NOMO-1 (cell line): ENCODE data around the gene C2orf80.
A peak's percentile ranks its signal among the peaks of the same experiment; 100 is the strongest.
"Not testable (repeated sequence)": the region's sequence is repeated elsewhere in the genome, so short reads cannot be mapped to it uniquely, and the experiment has no call there.

Source experiments
- DNase-seq, 2 experiments: peaks; one replicate each; lab custom pipeline; 2025; ENCODE audit not compliant: unreplicated experiment in 2 of 2; lab: John Stamatoyannopoulos, UW

C2orf80 gene

DNA sequence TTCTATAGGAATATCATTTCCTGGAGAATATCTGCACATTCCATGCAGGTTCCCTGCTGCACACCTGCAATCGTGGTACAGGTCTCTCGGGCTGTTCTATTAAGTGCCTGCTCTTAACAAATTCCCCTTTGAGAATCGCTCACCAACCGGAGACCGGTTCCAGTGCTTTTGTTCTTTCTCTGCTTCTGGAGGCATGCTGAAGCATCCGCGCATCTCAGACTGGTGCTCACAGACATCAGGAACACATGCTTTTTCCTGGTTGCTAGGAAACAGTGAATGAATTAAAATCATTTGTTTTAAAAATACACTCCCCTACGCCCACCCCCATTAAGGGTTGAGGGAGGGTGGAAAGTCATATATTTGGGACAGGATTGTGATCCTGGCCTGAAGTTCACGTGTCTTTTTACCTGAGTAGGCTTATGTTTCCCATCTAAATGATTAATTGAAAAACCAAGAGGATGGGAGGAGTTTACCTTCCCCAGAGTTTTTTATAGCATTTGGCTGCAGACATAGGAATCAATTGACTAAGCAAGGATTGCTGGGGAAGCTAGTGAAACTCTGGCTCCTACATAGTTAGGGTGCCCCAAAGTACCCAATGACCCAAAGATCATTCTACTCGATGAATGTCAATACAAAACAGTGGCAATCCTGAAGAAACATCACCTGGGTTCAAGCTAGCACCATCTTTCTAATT, at the start of gene C2orf80:
TSS of gene C2orf80 (minus strand) at position 221 of the 694 bp plus-strand sequence. CDS start 3,044 bp downstream, outside the sequence.
- no peak for DNase-seq

DNA sequence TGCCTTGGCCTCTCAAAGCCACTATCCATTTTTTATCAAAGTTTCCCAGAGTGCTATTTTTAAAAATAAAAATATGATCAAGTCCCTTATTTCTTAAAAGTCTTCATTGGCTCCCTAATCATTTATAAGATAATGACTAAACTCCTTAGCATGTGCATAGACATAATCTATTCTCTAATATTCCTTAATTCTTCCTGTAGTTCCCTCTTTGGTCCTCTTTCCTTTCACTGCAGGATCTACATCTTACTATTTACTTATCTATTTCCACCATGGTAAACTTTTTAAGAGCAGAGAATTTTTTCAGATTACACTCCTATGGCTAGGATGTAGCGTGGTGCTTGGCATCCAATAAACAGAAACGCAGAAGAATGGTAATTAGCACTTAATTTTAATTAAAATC, 46.0 kb upstream of the C2orf80 start:
- no peak for DNase-seq

DNA sequence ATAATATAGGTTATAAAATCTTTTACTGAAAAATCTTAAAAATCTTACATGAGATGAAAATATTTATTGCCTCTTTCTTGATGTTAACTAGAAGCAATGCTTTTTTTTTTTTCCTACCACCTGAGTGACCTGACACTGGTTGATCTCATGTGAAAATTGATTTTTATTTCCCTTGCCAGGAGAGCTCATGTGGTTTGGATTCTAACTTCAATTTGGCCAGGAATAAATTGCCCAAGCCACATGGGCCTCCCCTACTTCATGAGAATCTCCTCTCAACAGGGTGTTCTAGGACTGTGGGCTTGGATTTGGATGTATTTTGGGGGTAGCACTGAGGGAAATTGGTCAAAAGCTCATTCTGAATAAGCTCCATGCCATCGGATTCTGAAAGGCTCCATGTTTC, 45.0 kb upstream of the C2orf80 start:
- DNase-seq: no peak

DNA sequence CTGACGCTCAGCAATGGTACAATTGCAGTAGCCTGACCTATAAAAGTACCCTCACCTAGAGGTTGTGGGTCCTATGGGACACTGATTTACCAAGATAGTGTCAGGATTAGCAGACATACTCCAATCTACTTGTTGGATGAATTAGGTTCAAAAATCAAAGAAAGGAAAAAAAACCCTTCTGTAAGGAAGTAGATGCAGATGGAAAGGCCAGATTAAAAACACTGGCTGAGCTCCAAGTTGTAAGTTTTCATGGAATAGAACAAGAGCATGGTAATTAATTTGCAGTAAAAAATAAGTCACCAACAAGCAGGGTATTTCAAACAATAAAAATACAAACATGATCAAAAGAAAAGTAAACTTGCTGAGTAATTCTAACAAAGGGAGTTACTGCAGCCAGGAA, 38.6 kb upstream of the C2orf80 start:
- no peak for DNase-seq

DNA sequence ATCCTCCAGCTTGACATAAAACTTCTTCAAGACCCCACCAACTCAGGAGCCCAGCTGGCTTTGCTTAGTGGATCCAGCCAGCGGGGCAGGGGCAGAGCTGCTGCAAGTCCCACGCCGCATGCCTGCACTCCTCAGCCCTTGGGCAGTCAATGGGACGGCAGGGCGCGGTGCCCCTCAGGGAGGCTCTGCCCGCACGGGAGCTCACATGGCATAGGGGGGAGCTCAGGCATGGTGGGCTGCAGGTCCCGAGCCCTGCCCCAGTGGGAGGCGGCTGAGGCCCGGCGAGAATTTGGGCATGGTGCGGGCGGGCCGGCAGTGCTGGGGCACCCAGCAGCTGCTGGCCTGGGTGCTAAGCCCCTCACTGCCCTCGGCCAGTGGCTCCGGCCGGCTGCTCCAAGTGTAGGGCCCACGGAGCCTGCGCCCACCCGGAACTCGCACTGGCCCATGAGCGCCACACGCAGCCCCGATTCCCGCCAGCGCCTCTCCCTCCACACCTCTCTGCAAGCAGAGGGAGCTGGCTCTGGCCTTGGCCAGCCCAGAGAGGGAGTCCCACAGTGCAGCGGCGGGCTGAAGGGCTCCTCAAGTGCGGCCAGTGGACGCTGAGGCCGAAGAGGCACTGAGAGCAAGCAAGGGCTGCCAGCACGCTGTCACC, 37.9 kb upstream of the C2orf80 start:
- DNase-seq: no peak

DNA sequence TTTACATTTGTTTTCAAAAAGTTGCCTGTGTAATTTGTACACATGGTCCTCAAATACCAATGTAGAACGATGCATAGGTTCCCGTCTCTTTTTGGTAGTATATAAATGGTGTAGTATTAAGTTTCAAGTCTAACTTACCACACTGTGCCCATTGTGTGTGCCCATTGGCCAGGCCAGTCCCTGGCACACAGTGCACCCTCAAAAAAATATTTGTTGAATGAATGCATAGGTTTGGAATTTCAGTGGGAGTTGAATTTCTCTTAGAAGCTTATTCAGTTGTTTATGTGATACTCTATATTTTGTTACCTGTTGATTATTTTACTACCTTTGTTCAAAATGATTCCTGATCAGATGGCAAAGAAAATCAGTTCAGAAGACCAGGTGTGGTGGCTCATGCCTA, 35.0 kb upstream of the C2orf80 start:
- DNase-seq: no peak

DNA sequence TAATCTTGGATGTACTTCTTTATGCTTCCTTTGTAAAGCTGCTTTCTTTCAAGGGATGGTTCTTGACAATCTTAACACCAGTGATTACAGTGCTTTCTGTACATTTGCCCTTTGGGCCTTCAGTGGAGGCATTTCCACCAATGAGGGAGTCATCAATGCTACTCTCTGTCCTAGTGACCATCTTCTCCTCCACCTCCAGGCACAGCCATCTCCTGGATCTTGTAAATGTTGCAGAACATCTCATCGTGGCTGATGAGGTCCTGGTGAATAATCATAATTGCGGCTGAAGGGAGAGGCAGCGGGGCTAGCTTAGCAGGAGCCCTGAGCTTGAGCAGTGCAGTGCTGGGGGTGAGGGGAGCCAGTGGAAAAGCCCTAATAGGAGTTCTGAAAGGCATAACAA, 32.5 kb upstream of the C2orf80 start:
- DNase-seq: no peak

DNA sequence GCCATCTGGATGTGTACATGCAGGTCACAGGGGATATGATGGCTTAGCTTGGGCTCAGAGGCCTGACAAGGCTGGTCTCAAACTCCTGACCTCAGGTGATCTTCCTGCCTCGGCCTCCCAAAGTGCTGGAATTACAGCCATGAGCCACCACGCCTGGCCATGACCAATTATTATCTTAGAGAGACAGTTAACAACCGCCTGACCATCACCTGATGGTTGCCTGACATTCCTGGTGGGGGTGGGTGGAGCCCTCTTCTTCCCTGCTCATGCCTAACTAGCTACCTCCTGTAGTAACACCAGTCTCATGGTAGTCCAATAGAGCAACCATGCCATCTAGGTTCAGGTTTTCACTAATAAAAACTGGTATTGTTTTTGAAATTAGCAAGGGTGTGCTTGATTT, 32.0 kb upstream of the C2orf80 start:
- not testable (repeated sequence) for DNase-seq

DNA sequence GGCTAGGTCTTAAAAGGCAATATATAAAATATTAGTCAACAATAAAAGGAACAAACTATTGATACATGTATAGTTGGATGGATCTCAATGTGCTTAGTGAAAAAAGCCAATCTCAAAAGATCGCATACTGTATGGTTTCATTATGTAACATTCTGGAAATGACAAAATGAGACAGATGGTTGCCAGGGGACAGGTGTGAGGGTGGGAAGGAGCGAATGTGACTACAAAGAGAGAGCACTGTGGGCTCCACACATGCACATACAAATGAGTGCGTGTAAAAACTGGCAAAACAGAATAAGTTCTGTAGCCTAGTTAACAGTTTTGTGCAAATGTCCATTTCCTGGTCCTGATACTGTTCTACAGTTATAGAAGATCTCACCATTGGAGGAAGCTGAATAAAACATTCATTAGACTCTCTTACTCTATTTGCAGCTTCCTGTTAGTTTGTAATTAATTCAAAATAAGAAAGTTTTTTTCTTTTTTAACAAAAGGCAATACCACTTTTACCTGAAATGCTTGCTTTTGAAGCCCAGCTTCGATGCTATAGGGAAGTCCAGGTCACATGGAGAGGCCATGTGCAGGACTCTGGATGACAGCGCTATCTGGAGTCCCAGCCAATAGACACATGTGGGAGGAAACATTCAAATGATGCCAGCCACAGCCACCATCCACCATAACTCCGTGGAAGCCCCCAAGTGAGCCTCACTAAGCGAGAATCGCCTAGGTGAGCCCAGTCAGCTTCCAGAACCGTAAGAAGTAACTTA, 21.0 kb upstream of the C2orf80 start:
- no peak for DNase-seq

DNA sequence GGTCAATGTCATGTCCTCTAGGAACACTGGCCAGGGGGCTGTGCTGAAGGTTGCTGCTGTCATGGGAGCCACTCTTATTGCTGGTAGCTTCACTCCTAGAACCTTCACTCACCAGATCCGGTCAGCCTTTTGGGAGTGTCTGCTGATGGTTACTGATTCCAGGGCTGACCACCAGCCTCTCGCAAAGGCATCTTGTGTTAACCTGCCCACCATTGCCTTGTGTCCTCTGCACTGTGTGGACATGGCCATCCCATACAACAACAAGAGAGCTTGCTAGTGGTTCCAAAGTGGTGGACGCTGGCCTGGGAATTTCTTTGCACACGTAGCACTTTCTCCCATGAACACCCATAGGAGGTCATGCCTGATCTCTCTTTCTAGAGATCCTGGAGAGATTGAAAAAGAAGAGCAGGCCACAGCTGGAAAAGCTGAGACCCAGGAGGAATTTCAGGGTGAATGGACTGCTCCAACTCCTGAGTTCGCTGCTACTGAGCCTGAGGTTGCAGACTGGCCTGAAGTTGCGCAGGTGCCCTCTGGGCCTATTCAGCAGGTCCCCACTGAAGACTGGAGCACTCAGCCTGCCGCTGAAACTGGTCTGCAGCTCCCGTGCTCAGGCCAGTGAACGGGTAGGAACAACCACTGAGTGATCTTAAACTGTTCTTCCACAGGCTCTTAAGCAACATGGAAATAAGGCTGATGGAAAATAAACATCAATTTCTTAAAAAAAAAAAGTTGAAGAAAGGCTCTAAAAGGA, 18.7 kb upstream of the C2orf80 start:
- DNase-seq: no peak

DNA sequence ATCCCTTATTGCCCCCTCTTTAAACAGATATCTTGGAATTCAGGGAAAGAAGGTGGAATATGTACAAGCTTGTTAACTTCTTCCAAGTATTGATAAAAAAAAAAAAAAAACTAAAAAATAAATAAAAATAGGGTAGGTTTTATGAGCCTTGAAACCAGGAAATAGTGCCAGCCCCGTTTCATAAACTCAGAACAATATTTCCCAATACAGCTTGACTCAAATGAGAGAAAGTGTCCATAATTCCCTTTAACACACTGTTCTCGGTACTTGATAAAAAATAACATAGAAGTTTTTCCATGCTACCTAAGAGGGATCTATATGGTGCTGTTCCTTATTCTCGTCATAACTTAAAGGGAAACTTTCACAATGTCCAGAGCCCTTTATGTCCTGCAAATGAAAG, 17.9 kb upstream of the C2orf80 start:
- DNase-seq: no peak

DNA sequence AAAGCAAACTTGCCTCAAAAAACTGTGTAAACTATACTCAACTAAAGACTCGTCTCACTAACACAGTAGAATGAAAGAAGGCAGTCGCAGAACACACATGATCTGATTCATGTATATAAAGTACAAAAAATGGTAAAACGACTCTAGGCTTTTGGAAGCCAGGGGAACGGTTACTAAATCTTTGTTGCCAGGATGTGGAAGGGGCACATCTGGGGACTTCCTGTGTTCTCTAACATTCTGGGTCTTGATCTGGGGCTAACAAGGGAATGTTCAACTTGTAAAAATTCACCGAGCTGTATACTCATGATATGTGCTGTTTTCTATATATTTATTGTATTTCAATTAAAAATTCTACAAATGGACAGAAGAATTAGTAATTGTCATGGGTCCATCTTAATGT, 14.3 kb upstream of the C2orf80 start:
- DNase-seq: no peak

DNA sequence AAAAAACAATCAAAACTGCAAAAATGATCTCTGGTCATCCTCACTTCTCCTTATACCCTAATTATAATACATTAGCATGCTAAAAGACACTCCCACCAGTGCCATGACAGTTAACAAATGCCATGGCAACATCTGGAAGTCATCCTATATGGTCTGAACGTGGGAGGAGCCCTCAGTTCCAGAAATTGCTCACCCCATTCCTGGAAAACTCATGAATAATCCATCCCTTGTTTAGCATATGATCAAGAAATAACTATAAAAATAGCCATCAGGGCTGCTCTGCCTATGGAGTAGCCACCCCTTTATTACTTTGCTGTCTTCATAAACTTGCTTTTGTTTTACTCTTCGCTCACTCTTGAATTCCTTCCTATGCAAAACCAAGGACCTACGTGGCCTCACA, 5.7 kb upstream of the C2orf80 start:
- DNase-seq: no peak

DNA sequence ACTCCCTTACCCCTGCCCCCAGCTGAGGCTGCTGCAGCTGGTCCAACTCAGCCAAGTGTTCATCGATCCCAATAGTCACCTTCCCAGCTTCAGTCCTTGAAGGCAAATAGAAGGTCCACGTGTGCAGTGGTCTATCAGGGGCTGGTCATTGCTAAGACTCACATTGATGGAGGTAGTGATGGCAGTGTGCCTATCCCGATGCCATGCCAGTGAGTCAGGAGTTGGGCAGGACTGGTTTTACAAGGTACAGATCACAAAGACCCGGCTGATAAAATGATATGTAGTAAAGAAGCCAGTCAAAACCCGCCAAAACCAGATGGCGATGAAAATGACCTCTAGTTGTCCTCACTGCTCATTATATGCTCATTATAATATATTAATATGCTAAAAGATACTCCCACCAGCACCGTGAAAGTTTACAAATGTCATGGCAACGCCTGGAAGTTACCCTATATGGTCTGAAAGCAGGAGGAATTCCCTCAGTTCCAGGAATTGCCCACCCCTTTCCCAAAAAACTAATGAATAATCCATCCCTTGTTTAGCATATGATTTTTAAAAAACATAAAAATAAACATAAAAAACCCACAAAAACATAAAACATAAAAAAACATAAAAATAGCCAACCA, 2.9 kb upstream of the C2orf80 start:
- DNase-seq: no peak

DNA sequence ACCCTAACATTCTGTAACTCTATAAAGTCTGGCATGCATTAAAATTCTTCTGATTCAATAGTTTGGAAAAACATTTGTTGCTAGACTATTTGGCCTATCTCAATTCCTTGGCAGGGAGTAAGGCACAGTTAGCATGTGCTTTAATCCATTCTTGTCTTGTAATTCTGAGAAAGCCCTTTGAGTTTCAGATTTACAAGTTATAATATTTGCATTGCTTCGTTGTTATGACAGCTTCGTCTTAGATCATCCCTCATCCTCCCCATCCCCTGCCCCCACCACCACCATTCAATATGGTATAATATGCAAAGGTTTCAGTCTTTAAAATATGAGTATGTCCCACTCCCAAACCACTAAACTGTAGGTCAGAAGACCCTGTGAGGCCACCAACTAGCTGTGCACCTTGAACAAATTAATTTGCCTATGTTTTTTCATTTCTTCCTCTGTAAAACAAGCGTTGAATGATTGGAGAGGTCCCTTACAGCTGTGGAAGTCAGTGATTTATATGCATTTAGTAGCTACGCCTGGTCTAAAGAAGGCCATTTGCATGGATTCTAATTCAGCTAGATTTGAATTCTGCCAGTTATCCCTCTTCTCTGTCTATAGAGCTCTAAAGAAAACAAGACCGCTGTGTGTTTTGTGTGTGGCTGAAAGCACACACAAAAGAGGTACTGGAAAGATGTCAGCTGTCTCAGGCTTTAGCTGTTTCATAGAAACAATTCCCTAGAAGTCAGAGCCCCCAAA, 591 bp downstream of the C2orf80 start:
- no peak for DNase-seq

DNA sequence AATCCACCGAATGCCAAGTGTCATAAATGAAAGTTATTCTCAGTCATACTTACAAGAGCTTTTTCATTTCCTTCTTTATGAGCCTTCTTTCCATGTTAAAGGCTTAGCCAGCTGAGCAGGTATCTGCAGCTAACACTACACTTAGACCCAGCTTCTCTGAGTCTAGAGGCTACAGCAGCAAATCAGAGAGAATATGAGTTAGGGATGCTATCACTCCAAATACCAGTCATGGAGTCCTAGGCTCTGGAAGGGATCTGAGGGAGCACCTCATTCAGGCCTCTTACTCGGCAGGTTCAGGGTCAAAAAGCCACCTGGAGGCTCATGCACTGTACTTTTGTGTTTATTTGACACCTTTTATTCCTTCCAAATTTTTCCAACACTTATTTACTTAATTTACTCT, 2.9 kb downstream of the C2orf80 start:
- DNase-seq: no peak

DNA sequence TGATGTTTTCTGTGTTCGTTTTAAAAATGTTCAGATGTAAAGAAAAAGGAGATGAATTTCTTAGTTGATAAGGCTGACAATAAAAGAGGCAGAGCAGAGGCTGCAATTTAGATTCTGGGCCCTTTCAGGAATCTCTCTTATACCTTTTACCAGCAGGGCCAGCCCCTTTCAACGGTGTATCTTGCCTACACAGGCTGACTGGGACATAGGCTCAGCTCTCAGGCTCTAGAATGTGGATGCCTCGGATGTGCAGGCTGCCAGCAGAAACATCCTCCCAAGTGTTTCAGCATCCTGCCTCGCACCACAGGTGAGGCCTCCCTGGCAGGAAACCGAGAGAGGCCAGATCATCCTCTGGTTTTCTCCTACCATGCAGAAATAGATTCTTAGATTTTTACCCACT, 3.4 kb downstream of the C2orf80 start:
- no peak for DNase-seq

DNA sequence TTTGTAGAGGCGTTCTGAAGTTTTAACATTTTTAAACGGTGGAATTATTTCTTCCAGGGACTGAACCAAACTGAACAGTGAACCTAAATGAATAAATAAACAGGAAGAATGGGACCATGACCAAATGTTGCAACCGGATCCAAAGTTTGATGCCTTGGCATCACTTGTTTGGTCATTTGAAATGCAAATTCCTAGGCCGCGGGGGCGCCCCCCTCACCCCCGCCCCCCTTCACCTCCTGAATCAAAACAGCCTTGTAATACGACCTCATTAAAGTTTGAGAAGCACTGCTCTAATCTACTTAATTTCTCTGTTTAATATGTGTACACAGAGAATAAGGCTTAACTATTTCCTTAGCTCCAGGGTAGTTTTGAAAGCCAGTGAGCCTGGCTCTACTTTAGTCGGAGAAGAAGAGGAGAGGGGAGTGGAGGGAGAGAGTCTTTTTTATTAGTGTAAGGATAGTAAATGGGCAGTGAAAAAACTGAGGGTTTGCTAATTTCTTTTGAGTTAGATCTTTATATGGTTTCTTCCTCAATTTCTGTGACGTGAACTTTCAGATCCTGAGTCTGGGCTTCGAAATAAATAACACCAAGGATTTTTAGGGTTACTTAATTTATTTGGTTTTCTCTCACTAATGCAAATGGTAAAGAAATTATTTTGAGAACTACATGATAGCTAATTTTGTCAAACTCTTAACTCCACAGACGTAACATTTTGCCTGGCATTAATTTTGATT, 5.7 kb downstream of the C2orf80 start:
- peak in 1 of 2 experiments; percentile 25 for DNase-seq

DNA sequence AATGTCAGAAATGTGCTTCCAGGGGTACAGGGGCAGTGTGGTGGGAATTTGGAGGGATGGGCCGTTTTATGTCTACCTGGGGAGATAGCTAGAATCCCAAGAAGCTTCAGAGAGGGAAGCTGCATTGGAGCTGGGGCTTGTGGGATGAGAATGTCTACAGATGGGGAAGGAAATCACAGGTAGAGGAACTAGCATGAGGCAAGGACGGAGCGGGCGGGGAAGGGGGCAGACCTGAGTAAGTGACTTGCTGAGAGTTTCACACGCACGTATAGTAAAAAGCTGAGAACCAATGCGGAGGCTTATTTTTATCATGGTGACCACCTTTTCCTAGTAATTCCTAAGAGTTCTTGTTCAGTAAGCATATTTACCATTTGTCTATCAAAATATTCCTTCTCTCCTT, 6.3 kb downstream of the C2orf80 start:
- peak in 1 of 2 experiments; percentile 13 for DNase-seq
